DMS53 treated with DMSO at 0.1 percent for 48 hours (cell line): ENCODE data around the gene A4GALT.
A peak's percentile ranks its signal among the peaks of the same experiment; 100 is the strongest.
"Not testable (repeated sequence)": the region's sequence is repeated elsewhere in the genome, so short reads cannot be mapped to it uniquely, and the experiment has no call there.

Source experiments
- DNase-seq: peaks from one replicate; lab custom pipeline; 2025; ENCODE audit not compliant: unreplicated experiment; lab: John Stamatoyannopoulos, UW

The A4GALT gene, protein sequence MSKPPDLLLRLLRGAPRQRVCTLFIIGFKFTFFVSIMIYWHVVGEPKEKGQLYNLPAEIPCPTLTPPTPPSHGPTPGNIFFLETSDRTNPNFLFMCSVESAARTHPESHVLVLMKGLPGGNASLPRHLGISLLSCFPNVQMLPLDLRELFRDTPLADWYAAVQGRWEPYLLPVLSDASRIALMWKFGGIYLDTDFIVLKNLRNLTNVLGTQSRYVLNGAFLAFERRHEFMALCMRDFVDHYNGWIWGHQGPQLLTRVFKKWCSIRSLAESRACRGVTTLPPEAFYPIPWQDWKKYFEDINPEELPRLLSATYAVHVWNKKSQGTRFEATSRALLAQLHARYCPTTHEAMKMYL

DNA sequence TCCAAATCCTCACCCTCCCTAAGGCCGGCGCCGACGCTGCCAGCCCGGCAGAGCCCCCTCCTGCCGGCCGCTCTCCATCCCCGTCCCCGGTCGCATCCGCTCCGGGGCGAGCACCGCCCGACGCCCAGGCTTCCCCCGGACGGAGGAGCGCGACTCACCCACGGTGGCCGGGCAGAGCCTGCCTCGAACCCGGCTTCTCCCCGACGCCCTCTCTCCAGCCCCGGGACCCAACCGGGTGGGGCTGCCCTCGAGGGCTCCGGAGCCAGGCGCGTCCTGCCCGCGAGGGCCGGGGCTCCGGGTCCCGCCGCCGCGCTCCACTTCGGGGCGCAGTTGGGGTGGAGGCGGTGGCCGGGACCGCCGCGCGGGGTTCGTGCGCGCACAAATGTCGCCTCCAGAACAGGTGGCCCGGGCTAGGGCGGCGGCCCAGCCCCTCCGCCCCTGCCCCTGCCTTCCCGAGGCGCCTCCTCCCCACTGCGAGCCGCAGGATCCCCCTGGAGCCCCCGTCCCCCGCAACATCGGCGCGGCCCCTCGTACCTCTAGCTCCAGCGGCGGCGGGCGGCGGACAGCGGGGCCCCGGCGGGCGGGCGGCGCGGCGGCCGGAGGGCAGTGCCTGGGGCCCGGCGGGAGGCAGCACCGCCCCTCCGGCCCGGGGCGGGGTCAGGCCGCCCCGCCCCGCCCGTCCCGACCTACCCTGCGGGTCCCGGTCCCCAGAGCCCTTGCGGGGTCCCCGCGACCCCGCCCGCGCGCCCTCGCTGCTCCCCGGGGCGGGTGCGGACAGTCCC lies at the start of gene A4GALT:
Gene A4GALT (minus strand): TSS at position 608 of the 782 bp plus-strand sequence. CDS start 26,919 bp downstream, outside the sequence.
- DNase-seq: no peak

DNA sequence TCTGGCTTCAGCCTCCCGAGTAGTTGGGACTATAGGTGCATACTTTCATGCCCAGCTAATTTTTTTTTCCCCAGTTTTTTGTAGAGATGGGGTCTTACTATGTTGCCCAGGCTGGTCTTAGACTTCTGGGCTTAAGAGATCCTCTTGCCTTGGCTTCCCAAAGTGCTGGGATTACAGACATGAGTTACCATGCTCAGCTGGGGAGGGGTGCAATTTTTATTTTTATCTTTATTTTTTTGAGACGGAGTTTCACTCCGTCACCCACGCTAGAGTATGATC lies 49.7 kb upstream of the A4GALT start:
- DNase-seq: no peak

DNA sequence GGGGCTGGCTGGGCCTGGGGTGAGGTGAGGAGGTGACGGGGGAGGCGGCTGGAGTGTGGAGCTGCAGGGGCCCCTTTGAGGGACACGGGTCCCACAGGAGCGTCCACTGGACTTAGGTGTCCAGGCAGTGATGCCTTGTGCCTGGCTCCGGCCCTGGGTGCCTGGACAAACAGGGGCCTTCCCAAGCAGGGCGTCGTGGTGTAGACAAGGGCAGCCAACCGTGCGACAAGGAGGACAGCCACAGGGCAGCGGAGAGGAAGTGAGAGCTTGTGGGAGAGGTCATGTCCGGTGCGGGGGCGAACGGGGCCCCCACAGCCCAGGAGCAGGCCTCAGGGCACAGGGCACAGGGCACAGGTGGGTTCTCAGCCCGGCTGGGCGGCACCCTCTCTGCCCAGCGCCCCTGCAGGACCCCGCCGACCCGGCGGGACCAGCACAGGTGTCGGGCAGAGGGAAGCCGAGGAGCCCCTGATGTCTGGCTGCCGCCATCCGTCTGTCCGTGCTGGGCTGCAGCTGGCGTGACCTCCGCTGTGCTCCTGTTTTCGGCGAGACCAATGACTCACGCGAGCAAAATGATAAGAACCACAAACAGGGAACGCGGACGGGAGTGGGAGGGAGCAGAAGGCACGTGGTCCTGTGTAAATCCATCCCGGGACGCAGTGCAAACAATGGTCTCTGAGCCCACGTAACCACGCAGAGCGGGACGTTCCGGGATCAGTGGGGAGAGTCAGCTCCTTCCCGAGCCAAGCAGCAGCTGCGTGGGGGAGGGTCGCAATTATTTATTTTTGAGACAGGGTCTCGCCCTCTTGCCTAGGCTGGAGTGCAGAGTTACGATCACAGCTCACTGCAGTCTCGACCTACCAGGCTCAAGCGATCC lies 49.1 kb upstream of the A4GALT start:
- peak; percentile 21 for DNase-seq

GRCh38 chr22:42769238-42769573 lies 48.5 kb upstream of the A4GALT start:
- DNase-seq: no peak

- DNase-seq: no peak
Observed at GRCh38 chr22:42768385-42769035, 47.8 kb upstream of the A4GALT start.

- DNase-seq: no peak
Observed at GRCh38 chr22:42766860-42767259, 46.2 kb upstream of the A4GALT start.

DNA sequence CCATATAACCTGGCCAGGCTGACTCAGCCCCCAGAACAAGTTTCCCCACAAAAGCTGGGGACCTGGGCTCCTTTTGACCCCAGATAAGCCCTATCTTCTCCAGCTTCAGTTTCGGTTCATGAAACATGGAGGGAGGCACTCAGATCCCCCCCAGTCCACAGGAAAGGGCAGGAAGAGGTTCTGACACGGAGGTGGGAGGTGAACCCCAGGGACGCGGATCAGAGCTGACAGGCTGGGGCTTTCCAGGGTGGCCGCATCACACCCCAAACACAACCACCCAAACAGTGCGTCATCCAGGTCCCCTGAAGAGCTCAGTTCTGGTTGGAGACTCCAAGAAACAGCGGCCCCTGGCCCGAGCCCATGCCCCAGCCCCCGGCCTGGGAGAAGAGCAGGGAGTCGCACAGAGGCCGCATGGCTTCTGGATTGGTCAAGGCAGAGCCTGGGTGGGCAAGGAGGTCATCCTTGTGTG lies 44.3 kb upstream of the A4GALT start:
- DNase-seq: no peak

DNA sequence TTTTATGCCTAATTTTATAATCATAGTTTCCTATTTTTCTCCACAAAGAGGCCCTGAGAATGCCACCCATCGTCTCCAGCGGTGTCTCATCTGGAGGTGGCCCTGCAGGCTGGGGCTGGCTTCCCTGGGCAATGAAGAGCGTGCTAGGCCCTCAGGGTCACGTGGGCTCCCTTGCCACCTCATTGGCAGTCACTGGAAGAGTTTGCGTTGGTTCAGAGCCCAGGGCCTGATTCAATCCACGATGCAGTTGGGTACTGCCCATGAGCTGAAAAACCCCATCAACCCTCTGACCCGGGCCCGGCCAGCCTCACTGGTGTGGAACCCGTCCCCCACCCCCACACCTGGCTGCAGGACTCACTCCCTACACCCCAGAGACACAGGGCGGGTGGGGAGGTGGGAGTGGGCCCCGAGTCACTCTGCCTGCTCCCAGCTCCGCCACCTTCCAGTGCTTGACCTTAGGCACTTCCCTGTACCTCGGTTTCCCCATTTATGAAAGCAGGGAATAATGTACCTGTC lies 43.4 kb upstream of the A4GALT start:
- no peak for DNase-seq

- DNase-seq: no peak
Observed at GRCh38 chr22:42760806-42761565, 40.3 kb upstream of the A4GALT start.

GRCh38 chr22:42758931-42759629 lies 38.4 kb upstream of the A4GALT start:
- DNase-seq: no peak

DNA sequence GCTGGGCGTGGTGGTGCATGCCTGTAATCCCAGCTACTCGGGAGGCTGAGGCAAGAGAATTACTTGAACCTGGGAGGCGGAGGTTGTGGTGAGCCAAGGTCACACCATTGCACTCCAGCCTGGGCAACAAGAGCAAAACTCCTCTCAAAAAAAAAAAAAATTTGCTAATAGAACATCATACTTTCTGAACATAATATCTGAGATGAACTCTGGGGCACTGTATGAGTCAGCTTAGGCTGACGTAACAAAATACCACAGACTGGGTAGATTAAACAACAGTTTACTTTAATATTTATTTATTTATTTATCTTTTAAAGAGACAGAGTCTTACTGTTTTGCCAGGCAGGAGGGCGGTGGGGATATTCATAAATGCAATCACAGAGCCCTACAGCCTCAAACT lies 34.9 kb upstream of the A4GALT start:
- not testable (repeated sequence) for DNase-seq

- DNase-seq: not testable (repeated sequence)
Observed at GRCh38 chr22:42755121-42755520, 34.5 kb upstream of the A4GALT start.

- DNase-seq: no peak
Observed at GRCh38 chr22:42754658-42755057, 34.0 kb upstream of the A4GALT start.

DNA sequence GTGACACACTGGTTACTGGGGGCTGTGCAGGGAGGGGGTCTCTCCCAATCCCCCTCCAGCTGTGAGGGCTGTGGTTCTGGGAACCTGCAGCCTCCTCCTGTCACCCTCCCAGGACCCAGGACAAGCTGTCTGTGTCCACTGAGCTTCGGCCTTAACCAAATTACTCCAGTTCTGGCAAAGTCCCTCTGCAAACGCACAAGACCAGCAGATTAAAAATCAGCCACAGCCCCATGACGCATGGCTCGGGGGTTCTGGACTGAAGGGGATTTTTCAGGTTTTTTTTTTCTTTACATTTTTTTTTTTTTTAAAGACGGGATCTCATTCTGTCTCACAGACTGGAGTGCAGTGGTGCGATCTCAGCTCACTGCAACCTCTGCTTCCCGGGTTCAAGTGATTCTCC lies 32.2 kb upstream of the A4GALT start:
- no peak for DNase-seq

DNA sequence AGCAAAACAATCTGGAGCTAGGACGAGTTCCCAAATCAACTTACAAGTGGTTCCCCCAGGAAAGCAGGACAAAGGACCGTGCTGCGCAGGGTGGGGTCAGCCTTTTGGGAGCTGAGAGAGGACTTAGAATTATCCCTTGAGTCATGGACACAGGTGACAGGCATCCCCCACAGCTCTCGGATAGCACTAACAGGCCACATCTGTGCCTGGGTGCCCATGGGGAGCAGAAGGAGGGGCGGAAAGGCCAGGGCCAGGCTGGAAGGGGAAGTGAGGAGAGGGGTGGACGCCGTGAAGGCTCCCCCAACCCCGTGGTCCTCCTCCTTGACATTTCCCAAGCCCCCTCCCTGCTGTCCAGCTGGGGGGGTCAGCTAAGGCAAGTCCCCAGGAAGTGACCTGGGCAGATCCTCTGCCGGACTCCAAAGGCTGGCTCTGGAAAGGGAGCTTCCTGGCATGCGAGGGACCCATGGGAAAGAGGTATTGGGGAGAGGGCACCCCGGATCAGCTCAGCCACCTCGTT lies 31.6 kb upstream of the A4GALT start:
- DNase-seq: no peak

- not testable (repeated sequence) for DNase-seq
Observed at GRCh38 chr22:42750421-42750820, 29.8 kb upstream of the A4GALT start.

DNA sequence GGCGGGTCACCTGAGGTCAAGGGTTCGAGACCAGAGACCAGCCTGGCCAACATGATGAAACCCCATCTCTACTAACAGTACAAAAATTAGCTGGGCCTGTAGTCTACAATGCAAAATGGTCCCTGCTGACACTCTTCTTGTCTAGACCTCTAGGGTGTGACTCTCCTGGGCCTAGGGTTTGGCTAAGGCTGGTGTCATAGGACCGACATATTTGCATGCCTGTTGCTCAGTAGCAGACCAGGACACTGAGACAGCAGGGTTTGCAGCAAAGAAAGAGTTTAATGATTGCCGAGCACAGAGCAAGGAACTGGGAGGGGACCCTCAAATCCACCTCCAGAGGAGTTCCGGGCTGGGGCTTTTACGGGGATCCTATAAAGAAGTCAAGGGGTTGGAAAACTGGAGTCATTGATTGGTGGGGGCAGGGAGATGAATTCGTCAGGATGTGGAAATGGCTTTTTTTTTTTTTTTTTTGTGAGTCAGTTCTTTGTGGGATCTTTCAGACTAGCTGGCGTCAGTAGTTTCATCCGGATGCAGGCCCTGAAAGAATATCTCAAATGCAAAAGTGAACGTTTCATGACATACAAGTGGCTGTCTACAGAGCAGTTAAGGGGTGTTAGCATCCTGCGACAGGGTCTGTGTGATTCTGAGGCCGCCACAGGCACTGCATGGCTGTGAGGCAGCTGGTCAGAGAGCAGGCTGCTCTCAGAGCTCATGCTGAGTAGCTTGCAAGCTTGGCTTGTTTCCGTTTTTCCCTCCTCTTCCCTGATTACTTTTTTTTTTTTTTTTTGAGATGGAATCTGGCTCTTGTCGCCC lies 27.2 kb upstream of the A4GALT start:
- DNase-seq: no peak

DNA sequence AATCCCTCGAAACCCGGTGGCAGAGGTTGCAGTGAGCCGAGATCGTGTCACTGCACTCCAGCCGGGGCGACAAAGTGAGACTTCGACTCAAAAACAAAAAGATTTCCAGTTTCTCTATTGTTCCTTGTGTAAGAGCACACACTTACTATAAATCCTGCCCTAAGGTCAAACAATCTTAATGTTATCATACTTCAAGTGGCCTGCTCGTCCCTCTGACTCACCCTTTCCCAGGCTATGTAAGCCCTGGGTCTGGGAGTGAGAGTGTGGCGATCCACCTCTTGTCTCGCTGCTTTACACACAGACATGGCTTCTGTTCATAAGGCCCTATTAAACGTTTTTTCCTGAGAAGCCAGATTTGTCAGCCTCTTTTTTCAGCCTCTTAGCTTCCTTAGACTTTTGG lies 24.4 kb upstream of the A4GALT start:
- no peak for DNase-seq
